Measurements from ENCODE around the gene RNU11. TPM values are rescaled to one million over a fixed set of nuclear protein-coding genes. Genes with fewer than 3 reads are reported as not detected.
"Not testable (repeated sequence)": the region's sequence is repeated elsewhere in the genome, so short reads cannot be mapped to it uniquely, and the experiment has no call there.

RNU11 gene
- total and polyA plus RNA-seq, 2 donors = not detected

- Histone ChIP-seq H3K27ac (ENCODE audit: low read depth) (no peak overlapping the region), H3K36me3 (ENCODE audit: insufficient read depth) (peaks cover 2% of the 10 kb centered on the region), H3K4me3 (ENCODE audit: low read depth, low read length) (no peak overlapping the region), H3K4me1 (ENCODE audit: insufficient read depth) (no peaks in the 10 kb centered on the region)
- DNase-seq (ENCODE audit: extremely low spot score) = no peak
Measured at GRCh38 chr1:28675924-28676257, 27.5 kb downstream of the RNU11 start.

- DNase-seq (ENCODE audit: extremely low spot score) = no peak
- WGBS = 78% methylated on average over 4 of the region's 4 CpGs
- no peak overlapping the region for H3K4me3 ChIP-seq (ENCODE audit: low read depth, low read length)
- H3K4me1 ChIP-seq (ENCODE audit: insufficient read depth) = no peaks in the 10 kb centered on the region
- H3K27ac ChIP-seq (ENCODE audit: low read depth) = no peak overlapping the region
- peaks cover 2% of the 10 kb centered on the region for H3K36me3 ChIP-seq (ENCODE audit: insufficient read depth)
Measured at GRCh38 chr1:28680151-28680550, 31.8 kb downstream of the RNU11 start.

GRCh38 chr1:28682840-28683239 is 34.4 kb downstream of the RNU11 start:
- Histone ChIP-seq H3K36me3 (ENCODE audit: insufficient read depth) (peaks cover 2% of the 10 kb centered on the region), H3K27ac (ENCODE audit: low read depth) (no peak overlapping the region), H3K4me3 (ENCODE audit: low read depth, low read length) (no peak overlapping the region), H3K4me1 (ENCODE audit: insufficient read depth) (no peaks in the 10 kb centered on the region)
- no peak for DNase-seq (ENCODE audit: extremely low spot score)
- 86% methylated on average over 6 of the region's 6 CpGs for WGBS

- H3K4me3 ChIP-seq (ENCODE audit: low read depth, low read length) = no peak overlapping the region
- H3K4me1 ChIP-seq (ENCODE audit: insufficient read depth) = no peaks in the 10 kb centered on the region
- no peak overlapping the region for H3K27ac ChIP-seq (ENCODE audit: low read depth)
- 83% methylated on average over 4 of the region's 4 CpGs for WGBS
- no peaks in the 10 kb centered on the region for H3K36me3 ChIP-seq (ENCODE audit: insufficient read depth)
- DNase-seq (ENCODE audit: extremely low spot score) = no peak
Measured at GRCh38 chr1:28684937-28685336, 36.5 kb downstream of the RNU11 start.

GRCh38 chr1:28691627-28692026 is 43.2 kb downstream of the RNU11 start:
- H3K4me3 ChIP-seq (ENCODE audit: low read depth, low read length); H3K36me3 ChIP-seq (ENCODE audit: insufficient read depth); DNase-seq (ENCODE audit: extremely low spot score); H3K27ac ChIP-seq (ENCODE audit: low read depth); H3K4me1 ChIP-seq (ENCODE audit: insufficient read depth): not testable (repeated sequence)
- WGBS = 89% methylated on average over 1 of the region's 1 CpG

Small RNA genes within 50 kb of the gene (small RNA-seq; reads per million reads assigned to genes)
- gene RF00422 (not detected), gene RNU11 (not detected)

Other genes with a start within 250 kb of the RNU11 start
- gene RCC1, start 142.6 kb upstream of the RNU11 start, total RNA-seq = 17.2 TPM
- 20.4 TPM for gene RCC1, start 142.6 kb upstream of the RNU11 start, polyA plus RNA-seq
- gene TRNAU1AP, start 95.5 kb upstream of the RNU11 start, total RNA-seq = 35.7 TPM
- 21.8 TPM for gene TRNAU1AP, start 95.5 kb upstream of the RNU11 start, polyA plus RNA-seq
- 6.1 TPM for gene RAB42, start 56.3 kb upstream of the RNU11 start, total RNA-seq
- gene RAB42, start 56.3 kb upstream of the RNU11 start, polyA plus RNA-seq = 2.5 TPM
- gene TAF12, start 5.5 kb upstream of the RNU11 start, total RNA-seq = 25.6 TPM
- gene TAF12, start 5.5 kb upstream of the RNU11 start, polyA plus RNA-seq = 23.8 TPM
- 8.7 TPM for gene GMEB1, start 20.2 kb downstream of the RNU11 start, total RNA-seq
- gene GMEB1, start 20.2 kb downstream of the RNU11 start, polyA plus RNA-seq = 7.4 TPM
- 54.9 TPM for gene YTHDF2, start 88.3 kb downstream of the RNU11 start, total RNA-seq
- gene YTHDF2, start 88.3 kb downstream of the RNU11 start, polyA plus RNA-seq = 33.6 TPM
- 0.05 TPM for gene OPRD1, start 163.6 kb downstream of the RNU11 start, total RNA-seq
- gene OPRD1, start 163.6 kb downstream of the RNU11 start, polyA plus RNA-seq = not detected